Measurements from ENCODE around the gene EIF3K. TPM values are rescaled to one million over a fixed set of nuclear protein-coding genes. Genes with fewer than 3 reads are reported as not detected.

EIF3K gene
- total RNA-seq, 1 experiment from 2014 or later, result 375 TPM

DNA sequence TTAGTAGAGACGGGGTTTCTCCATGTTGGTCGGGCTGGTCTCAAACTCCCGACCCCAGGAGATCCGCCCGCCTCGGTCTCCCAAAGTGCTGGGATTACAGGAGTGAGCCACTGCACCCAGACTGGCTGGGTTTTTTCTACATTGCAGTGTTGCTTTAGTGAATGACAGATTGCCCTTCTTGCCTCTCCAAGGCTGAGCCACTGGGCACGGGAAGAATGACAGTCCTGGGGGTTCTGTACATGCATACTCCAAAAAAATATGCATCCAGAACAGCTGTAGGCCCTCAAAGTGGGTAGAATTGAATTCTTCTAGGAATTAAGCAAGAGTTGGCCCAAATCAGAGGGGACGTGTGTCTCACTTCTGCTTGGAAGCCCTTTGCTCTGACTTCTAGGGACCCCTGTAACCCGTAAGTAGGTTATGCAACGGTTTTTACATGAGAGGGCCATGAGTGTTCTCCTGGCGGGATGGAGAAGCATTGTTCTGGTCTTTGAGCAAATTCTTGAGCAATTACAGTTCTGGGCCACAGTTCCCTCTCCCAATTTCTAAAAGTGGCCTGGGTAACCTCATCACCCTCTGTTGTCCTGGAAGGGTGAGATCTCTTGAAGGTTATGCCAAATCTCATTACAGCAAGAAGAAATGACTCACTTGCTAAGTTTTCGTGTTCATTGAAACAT is 32.1 kb downstream of the EIF3K start:
- Mint-ChIP-seq H3K36me3 (ENCODE audit: insufficient read depth, unreplicated experiment) (peaks cover 23% of the 10 kb centered on the region), H3K27me3 (ENCODE audit: insufficient read depth, unreplicated experiment) (no peaks in the 10 kb centered on the region)

DNA sequence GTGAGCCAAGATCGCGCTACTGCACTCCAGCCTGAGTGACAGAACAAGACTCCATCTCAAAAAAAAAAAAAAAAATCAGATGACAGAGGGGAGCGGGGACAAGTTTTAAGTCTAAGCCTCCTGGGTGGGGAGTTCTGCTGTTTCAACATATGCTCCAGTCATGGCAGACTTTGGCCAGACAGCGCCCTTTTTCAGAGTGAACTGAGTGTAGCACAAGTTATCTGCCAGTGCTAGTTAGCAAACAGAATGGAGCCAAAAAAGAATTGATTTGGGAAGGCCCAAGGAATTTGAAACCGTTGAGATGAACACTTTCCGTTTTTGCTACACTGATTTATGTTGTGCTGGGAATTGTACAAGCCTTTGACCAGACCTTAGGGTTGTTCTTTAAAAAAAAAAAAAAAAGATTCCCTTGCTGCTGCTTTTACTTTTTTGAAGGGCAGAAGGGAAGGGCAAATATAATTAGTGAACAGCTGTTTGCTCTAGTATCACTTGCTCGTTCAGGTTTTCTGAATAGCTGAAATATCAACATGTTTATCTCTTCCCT is 34.1 kb downstream of the EIF3K start:
- peaks cover 42% of the 10 kb centered on the region for H3K36me3 Mint-ChIP-seq (ENCODE audit: insufficient read depth, unreplicated experiment)
- intact Hi-C loops (cut with micrococcal nuclease), result loop anchor here (5.0 kb wide), 1 partner anchor 199 kb away; no protein-coding TSS in a partner anchor

More for the DNA sequence above, 32.1 kb downstream of the EIF3K start:
- H3K4me3 Mint-ChIP-seq (ENCODE audit: unreplicated experiment), result peak overlapping the region; percentile 84
- H3K4me1 Mint-ChIP-seq (ENCODE audit: insufficient read depth, unreplicated experiment), result peaks cover 35% of the 10 kb centered on the region
- intact Hi-C loops (cut with micrococcal nuclease), result loop anchor here (1.0 to 5.0 kb wide), 4 partner anchors 7 to 201 kb away; partner anchors contain the start of gene ECH1
- POLR2A ChIA-PET, result interaction anchor here (0.9 to 19.4 kb wide), 16 partner anchors 8 to 279 kb away, joined by 3 to 521 read pairs (median 19); partner anchors contain the start of genes ECH1, MRPS12, NFKBIB and SARS2
- no peaks in the 10 kb centered on the region for H3K9me3 Mint-ChIP-seq (ENCODE audit: unreplicated experiment)
- CTCF ChIA-PET, result interaction anchor here (0.6 to 1.3 kb wide), 4 partner anchors 13 to 185 kb away, joined by 3 to 4 read pairs (median 4); no protein-coding TSS in a partner anchor
- H3K27ac Mint-ChIP-seq (ENCODE audit: low read depth, unreplicated experiment), result peak overlapping the region; percentile 86
- peak; percentile 97 for DNase-seq (ENCODE audit: unreplicated experiment)
- BruUV-seq (replicated peaks), result TSS peak; percentile 23
- TF ChIP-seq CTCF (IDR thresholded peaks at IDR 0.05; ENCODE audit: unreplicated experiment), result no peak

DNA sequence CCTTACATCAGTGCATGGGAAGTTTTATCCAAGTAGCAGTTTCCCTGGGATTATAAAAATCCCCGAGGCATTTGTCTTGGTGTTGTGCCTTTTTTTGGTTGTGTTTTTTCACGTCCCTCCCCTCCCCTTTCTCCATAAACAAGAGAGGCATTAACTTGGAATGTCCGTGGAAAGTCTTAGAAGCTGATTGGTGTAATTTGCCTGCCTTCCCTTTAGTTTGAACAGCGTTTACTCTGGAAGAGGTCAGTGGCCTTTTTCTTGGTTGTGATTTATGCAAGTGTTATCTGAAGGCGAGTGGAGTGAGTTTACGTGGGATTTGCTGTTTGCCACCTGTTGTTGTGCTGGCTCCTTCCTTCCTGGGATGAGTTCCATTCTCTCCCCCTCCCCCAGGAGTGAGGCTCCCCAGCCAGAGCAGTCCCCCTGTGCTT is 35.7 kb downstream of the EIF3K start:
- ChIA-PET CTCF (interaction anchor here (1.0 kb wide), 2 partner anchors 75 to 276 kb away, joined by 3 to 4 read pairs; partner anchors contain the start of genes MRPS12 and SARS2), POLR2A (interaction anchor here (19.4 kb wide), 1 partner anchor 33 kb away, joined by 521 read pairs; no protein-coding TSS in a partner anchor)
- H3K4me3 Mint-ChIP-seq (ENCODE audit: unreplicated experiment), result no peak overlapping the region
- H3K36me3 Mint-ChIP-seq (ENCODE audit: insufficient read depth, unreplicated experiment), result peaks cover 48% of the 10 kb centered on the region
- DNase-seq (ENCODE audit: unreplicated experiment), result no peak
- intact Hi-C loops (cut with micrococcal nuclease), result loop anchor here (5.0 kb wide), 1 partner anchor 198 kb away; no protein-coding TSS in a partner anchor
- TF ChIP-seq CTCF (IDR thresholded peaks at IDR 0.05; ENCODE audit: unreplicated experiment), result no peak
- H3K27me3 Mint-ChIP-seq (ENCODE audit: insufficient read depth, unreplicated experiment), result no peaks in the 10 kb centered on the region
- H3K4me1 Mint-ChIP-seq (ENCODE audit: insufficient read depth, unreplicated experiment), result peaks cover 61% of the 10 kb centered on the region
- H3K9me3 Mint-ChIP-seq (ENCODE audit: unreplicated experiment), result no peaks in the 10 kb centered on the region
- peak overlapping the region; percentile 100 for H3K27ac Mint-ChIP-seq (ENCODE audit: low read depth, unreplicated experiment)
- no TSS peak for BruUV-seq (replicated peaks)

More for the DNA sequence above, 34.1 kb downstream of the EIF3K start:
- peak overlapping the region; percentile 13 for H3K4me3 Mint-ChIP-seq (ENCODE audit: unreplicated experiment)
- no TSS peak for BruUV-seq (replicated peaks)
- ChIA-PET POLR2A (interaction anchor here (0.7 to 19.4 kb wide), 7 partner anchors 14 to 200 kb away, joined by 3 to 521 read pairs (median 3); no protein-coding TSS in a partner anchor), CTCF (interaction anchor here (1.0 to 1.1 kb wide), 2 partner anchors 33 to 187 kb away, joined by 4 to 5 read pairs; no protein-coding TSS in a partner anchor)
- H3K27ac Mint-ChIP-seq (ENCODE audit: low read depth, unreplicated experiment), result peak overlapping the region; percentile 86
- H3K27me3 Mint-ChIP-seq (ENCODE audit: insufficient read depth, unreplicated experiment), result no peaks in the 10 kb centered on the region
- H3K4me1 Mint-ChIP-seq (ENCODE audit: insufficient read depth, unreplicated experiment), result peaks cover 51% of the 10 kb centered on the region
- no peaks in the 10 kb centered on the region for H3K9me3 Mint-ChIP-seq (ENCODE audit: unreplicated experiment)
- TF ChIP-seq CTCF (IDR thresholded peaks at IDR 0.05; ENCODE audit: unreplicated experiment), result no peak
- DNase-seq (ENCODE audit: unreplicated experiment), result peak; percentile 39

All from MCF 10A (cell line).